HG03135 (cell line): ENCODE results near the gene ARHGAP15.

Source experiments
- ATAC-seq: cut with Tn5 transposase; IDR thresholded peaks from one replicate; pipeline ENCODE4 v1.9.1; 2021; ENCODE audit warnings: mild to moderate bottlenecking, moderate library complexity; ENCODE audit not compliant: unreplicated experiment

The ARHGAP15 gene

DNA sequence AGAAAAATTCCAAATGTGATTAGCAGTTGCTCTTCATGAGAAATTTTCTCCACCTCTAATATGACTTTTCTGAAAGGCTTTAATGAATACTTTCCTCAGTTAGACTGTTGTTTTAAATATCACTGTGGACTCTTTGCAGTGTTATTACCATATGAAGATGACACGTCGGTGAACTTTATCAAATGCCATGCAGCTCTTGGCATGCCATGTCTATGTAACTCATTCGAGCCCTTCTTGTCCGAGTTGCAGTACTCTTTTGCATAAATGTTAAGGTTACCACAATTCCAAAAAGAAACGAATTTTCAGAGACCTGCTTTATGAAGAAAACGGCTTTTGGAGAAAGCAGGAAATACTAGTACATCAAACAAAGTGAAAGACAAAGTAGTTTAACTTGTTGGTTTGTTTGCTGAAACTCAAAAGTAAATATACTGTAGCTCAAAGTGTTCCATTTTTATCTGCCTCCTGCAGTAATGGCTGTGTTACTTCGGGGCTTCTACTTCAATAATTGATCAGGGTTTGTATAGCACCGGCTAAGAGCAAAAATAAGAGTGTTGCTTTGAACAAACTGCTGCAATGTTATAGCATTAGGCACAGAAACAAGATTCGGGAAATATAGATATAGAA lies 204.1 kb downstream of the ARHGAP15 start:
- ATAC-seq: no peak

GRCh38 chr2:143333847-143334246 lies 204.6 kb downstream of the ARHGAP15 start:
- no peak for ATAC-seq

GRCh38 chr2:143334837-143335236 lies 205.6 kb downstream of the ARHGAP15 start:
- ATAC-seq: no peak

DNA sequence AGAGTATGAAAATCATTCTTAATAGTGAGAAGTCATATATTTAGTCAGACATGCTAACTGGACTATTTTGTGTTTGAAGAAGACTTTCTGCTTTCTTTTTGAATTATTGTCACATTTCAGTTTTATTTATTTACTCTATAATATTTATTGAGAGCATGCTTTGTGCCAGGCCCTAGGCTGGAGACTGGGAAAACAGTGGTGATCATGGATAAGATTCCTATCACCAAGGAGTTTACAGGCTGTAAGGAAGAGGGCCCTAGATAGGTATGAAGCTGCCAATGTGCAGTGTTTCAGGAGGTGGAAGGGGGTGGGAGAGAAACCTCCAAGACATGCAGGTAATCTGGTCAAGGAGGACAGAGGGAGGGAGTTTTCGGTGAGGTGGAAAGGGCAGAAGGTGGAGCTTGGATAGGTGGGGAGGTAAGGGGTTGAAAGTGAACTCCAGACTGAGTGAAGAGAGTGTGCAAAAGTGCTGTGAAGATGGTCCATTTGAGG lies 207.5 kb downstream of the ARHGAP15 start:
- no peak for ATAC-seq

DNA sequence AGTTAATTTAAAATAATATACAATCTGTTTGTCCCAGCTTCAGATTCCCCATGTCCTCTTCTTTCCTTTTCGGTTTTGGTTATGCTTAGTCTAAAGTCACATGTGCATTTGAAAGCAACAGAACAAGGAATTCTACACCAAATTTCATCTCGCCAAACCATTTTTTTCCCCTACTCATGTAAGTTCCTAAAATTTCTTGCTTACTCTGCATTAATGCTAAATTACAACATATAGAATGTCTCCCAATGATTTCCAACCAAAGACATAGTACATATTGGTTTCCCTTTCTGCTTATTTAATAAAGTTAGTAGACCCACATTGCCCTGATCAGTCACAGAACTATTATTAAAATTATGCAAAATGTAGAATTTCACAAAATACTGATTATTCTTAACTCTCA lies 212.3 kb downstream of the ARHGAP15 start:
- ATAC-seq: no peak

DNA sequence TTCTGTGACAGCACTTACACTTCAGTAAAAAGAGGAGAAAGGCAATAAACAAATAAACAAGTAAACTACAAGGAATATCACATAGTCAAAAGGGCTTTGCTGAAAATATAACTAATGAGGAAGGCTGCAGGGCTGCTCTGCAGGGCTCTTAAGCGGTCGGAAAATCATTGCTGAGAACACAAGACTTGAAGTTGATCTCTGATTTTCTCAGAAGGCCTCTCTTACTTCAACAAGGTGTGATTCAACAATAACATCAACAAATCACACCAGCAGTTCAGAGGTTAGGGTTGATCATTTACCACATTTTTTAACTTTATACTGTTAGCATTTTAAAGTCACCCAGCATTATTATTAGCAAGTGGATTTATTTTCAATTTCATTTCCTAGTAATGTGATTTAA lies 215.6 kb downstream of the ARHGAP15 start:
- ATAC-seq: no peak

DNA sequence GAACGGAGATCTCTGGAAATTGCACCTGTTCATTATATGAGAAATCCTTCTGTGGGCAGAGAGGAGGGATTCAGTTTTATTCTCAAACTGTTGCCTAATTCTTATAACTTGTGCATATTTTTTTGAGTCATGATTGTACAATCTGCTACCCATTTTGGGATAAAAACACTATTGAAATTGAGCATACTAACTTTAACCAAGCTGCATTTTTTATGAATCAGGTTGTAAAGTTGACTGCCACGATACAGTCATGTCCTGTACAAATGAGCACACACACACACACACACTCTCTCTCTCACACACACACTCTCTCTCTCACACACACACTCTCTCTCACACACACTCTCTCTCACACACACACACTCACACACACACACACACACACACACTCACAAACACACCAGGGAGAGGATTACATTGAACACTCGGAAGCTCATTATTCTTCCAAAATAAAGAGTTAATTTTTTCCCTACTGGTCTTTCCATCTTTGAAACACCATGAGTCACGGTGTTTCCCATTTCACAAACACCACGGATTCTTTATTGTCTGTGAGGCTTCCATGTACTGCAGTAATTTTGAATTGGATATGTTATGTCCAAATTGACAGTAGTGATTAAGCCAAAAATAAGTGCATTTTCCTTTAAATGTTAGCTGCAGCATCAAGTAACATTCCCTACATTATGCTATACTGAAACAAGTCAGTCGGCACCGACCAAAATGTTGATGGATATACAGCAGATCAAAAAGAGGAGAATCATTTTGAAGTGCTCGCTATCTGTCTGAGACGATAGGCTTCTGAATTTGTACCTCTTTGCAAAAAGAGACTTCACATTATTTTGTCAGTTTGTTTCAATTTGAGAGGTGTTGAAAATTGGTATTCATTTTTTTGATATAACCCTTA lies 216.9 kb downstream of the ARHGAP15 start:
- no peak for ATAC-seq

- no peak for ATAC-seq
These were observed 218.1 kb downstream of the ARHGAP15 start for GRCh38 chr2:143347271-143347695.

DNA sequence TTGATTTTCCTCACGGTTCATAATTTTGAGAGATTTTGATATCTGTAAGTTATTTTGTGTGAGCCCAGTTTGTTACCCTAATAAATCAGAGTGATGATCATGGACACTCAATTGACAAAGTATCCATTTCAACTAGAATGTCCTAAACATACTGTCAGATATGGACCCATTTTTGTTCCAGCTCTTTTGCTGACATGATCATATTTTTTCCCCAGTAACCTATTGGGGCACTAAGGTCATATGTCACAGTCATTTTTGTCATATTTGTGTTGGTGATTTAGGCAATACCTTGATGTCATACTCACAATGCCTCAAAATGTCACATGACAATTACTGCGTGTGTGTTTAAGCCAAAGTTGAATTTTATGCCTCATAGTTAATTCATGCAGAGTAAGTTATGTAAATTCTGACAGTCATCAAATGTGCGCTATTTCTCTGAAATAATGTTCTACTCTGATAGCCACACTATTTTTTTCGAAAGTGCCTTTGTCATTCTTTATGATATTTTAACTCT lies 218.7 kb downstream of the ARHGAP15 start:
- no peak for ATAC-seq

- ATAC-seq: no peak
These were observed 225.0 kb downstream of the ARHGAP15 start for GRCh38 chr2:143354050-143354750.

GRCh38 chr2:143355870-143356269 lies 226.7 kb downstream of the ARHGAP15 start:
- ATAC-seq: no peak

DNA sequence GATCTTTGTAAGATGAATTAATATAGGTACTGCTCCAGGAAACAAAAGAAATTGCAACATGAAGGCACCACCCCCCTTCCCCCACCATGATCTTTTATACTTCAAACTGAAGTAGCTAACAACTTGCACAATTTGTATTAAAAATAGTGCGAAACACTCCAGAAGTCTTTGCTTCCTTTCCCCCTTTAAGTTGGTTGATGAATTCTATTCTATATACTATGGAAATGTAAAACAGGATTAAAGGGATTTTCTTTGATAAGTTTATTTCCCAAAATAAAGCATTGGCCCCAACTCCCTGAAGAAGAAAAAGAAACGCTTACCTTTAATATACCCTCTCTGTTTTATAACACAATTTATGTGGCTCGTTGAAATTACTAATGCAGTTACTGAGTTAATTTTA lies 227.1 kb downstream of the ARHGAP15 start:
- no peak for ATAC-seq

- no peak for ATAC-seq
These were observed 227.7 kb downstream of the ARHGAP15 start for GRCh38 chr2:143356736-143357446.

DNA sequence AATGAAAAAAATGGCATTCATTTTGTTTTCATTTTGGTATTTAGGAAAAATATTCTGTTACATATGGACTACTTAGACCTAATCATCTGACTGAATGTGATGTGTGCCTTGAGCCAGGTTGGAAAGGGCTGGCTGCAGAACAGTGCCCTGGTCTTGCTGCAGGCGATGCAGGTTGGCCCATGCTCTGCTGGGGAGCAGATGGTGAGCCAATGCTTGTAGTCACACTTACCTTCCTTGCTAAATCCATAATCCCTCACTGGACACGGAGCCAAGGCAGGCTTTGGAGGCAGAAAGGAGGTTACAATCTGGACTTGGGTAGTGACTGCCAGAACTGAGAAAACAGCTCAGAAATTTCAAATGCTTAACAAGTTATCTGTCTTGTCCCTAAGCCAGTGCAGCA lies 228.7 kb downstream of the ARHGAP15 start:
- ATAC-seq: no peak

DNA sequence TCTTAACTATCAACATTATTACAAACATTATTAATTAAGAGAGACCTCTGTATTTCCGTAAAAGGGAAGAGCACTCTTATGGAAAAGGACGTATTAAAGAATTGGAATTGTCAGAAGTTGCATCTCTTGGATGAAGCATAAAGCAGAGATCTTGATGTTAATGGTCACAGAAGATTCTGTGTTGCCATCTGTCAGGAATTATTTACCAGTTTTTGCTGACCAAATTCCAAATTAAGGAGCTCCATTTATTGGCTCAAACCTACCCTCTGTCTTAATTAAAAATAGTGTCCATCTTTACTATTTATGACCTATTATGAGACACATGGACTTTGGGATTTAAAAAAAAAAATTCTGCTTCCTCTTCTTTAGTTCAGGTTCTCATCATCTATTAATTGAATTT lies 232.1 kb downstream of the ARHGAP15 start:
- ATAC-seq: no peak

GRCh38 chr2:143371616-143372015 lies 242.4 kb downstream of the ARHGAP15 start:
- ATAC-seq: no peak

- ATAC-seq: no peak
These were observed 246.2 kb downstream of the ARHGAP15 start for GRCh38 chr2:143375384-143375880.

DNA sequence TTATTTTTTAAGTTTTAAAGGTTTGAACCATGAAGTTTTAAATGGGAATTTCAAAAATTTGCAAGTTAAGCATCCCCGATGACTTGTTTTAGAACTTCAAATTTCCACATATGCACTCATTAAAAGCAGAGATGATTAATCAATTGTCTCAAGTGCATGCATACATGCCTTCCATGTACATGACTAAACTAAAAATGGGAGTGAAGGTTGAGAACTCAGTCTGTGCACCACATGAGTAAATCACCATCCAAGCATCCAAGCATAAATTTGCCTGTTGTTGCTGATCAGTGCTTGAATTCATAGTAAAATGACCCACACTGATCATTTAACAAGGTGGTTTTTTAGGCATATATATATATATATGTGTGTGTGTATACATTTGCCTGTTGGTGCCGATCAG lies 249.8 kb downstream of the ARHGAP15 start:
- no peak for ATAC-seq

- no peak for ATAC-seq
These were observed 250.7 kb downstream of the ARHGAP15 start for GRCh38 chr2:143379955-143380354.

DNA sequence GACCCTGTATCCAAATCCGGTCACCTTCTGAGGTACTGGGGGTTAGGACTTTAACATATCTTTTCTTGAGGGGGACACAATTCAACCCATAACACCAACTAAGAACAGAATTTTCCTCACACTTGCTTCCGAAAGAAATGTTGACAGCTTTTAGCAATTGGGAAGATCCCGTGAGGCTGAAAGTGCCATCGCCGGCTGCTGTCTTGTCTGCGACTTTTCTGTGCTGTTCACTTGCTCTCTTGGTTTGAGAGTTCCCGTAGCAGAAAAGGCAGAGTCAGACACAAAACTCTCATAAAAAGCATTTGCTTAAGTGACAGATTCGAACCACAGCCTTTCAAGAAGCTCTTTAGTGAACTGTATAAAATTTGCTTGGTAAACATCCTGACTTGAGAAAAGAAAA lies 253.4 kb downstream of the ARHGAP15 start:
- no peak for ATAC-seq
